Glomerular visceral epithelial cell (primary cell): ENCODE measurements around the gene MED7.

Experiments used
- DNase-seq: peaks from one replicate; pipeline ENCODE4 v3.0.0-alpha.2; 2016; ENCODE audit errors: extremely low spot score

Gene MED7

DNA sequence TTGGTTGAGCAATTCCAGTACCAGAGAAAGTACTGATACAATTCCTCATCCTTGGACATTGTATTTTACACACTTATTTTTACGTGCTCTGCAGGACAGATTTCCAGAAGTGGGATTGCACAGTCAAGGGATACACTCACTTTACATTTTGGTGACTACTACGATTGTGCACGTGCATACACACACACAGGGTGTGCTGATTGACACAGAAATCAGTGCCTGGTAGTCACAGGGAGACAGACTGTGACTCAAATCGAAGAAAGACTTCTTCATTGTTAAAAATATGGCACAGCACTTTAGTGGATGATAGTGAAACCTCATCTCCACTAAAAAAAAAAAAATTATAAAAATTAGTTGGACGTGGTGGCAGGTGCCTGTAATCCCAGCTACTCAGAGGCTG is 21.9 kb upstream of the MED7 start:
- no peak for DNase-seq

DNA sequence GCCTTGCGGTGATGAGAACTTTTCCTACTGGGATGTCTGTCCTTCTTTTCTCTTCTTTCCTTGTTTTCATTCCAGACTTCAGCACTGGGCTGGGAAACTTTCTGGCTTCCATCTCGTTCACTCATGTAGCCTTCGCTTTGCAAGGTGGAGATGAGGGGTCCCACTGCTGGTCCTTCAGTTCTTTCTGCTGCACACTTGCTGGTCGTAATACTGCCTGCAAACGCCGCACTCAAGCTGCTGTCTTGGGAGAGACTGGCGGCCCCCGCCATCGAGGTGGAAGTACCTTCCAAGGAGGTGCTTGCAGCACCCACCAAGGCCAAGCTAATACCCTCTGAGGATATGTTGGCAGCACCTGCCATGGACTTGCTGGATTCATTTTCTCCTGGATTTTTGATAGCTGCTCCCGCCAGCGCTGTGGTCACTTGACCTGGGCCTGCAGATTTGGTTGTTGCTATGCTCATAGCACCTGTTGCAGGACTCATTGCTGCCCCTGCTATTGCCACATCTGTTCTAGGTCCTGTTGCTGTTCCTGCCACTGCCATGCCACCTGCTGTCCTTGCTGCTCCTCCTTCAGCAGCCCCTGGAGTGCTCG is 20.4 kb upstream of the MED7 start:
- DNase-seq: no peak

DNA sequence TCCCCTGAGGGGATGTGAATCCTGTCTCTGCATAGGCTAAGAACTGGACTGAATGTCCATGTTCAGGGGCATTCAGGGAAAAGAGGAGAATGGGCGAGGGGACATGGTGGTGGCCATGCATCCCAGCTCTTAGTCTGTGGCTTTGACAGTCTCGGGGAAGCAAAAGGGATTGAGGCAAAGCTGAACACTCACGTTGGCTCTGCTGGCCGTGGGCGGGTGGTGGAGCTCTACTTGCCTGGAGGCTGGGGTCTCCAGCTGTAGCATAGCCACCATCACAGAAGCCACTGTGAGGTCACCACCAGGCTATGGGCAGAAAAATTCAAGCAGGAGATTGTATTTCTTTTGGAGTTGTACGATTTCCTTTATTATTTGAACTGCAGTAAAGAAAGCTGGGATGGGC is 19.3 kb upstream of the MED7 start:
- no peak for DNase-seq

DNA sequence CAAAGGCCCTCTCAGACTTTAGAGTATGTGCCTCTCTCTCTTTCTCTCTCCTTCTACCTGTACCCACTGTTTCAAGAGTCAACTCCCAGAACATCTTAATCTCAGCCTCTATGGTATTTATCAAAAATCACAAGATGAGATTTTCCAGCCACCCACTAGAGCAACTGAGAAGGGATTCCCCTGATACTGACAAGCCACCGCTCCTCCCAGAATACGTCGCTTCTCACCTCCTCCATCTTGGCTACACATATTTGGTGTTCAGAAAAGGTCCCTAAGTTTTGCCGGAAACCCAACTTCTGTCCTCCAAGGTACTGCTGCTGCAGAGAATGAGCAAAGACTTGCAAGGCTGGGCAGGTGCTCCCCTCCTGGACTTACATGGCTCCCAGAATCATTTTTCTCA is 17.3 kb upstream of the MED7 start:
- DNase-seq: no peak

DNA sequence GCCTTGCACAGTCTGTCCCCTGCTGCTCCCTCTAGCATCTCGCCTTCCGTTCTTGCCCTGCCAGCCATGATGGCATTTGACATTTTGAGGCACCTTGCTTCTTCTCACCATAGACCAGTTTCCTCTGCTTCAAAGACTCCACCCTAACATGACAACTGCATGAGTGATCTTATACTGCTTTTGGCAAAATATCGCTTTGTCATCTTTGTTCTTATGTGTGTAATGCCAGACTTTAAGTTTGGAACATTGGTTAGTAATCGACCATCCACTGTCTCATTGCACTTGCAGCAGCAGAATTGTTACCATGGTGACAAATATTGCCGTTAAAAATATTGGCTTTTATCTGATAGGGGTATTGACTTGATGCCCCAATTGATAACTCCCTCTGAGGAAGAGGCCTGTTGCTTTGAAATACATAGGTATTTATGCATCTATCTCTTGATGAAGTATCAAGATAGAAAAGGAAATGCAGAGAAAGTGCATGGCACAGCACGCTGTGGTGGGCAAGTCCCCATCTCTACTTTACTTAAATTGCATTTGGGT is 16.6 kb upstream of the MED7 start:
- DNase-seq: no peak

DNA sequence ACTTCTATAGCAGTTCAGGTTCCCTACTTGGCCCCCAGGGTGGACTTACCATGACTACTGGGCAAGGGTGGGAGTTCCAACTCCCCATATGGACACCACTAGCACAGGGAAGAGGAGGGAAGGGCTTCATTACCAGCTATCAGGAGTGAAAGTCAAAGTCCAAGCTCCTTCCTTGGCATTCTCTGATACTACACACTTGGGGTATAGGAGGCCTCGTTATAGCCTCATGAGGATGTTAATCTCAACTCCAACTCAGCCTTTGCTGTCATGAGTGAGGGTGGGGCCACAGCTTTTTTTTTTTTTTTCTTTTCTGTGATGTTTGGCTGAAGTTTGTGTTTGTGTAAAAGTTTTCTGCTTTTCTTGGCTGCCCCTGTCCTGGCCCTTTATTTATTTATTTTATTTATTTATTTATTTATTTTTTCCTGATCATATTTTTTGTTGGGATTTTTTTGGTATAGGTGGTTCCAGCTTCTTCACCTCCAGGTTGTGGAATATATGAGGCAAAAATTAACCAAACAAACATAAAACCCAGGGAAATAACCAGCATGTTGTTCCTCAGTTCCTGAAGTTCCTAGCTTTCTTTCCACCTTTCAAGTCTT is 14.7 kb upstream of the MED7 start:
- DNase-seq: no peak

DNA sequence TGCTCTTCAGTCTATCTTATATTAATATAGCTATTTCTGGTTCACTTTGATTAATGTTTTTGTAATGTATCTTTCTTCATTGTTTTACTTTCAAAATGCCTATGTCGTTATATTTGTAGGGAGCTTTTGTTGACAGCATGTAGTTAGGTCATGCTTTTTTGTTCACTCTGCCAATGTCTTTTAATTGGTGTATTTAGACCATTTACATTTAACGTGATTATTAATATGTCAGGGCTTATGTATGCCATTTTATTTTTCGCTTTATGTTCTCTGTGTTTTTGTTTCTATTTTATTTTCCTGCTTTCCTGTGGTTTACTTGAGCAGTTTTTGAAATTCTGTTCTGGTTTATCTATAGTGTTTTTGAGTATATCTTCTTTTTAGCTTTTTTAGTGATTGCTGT is 12.6 kb upstream of the MED7 start:
- DNase-seq: no peak

DNA sequence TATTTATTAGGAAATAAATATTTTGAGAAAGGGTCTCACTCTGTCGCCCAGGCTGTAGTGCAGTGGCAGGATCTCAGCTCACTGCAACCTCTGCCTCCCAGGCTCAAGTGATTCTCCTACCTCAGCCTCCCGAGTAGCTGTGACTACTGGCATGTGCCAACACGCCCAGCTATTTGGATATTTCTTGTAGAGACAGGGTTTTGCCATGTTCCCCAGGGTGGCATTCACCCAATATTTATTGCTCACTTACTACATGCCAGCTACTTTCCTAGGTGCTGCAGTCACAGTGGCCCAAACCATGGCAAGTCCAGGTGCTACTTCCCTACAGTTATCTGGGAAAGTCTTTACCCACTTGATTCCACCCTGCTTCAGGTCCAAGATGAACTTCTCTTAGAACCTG is 8.3 kb upstream of the MED7 start:
- DNase-seq: no peak

DNA sequence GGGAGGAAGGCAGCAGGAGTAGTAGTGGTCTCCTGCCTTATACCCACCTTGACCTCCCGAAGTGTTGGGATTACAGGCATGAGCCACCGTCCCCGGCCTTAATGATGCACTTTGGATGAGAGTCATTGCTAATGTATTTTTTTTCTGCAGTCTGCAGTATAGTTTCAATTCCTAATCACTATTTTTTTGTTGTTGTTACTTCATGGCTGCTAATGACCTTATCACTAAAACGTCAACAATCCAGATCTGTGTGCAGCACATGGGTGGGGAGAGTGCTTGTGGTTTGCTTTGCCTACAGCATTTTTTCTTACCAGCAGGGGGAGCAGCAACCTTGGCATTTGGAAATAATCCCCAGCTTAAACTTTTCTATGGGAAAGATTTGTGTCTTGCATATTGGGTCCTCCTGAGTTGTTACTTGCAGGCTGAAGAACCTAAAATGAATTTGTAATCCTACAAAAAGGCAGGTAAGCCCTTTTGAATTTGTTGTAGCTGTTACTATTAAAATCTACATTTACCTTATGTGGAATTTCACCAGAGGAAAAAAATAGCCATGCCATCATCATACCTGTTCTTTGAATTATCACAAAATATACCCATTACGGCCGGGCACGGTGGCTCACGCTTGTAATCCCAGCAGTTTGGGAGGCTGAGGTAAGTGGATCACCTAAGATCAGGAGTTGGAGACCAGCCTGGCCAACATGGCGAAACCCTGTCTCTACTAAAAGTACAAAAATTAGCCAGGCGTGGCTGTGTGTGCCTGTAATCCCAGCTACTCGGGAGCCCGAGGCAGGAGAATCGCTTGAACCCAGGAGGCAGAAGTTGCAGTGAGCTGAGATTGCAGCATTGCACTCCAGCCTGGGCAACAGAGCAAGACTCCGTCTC is 6.3 kb upstream of the MED7 start:
- DNase-seq: peak; percentile 78

DNA sequence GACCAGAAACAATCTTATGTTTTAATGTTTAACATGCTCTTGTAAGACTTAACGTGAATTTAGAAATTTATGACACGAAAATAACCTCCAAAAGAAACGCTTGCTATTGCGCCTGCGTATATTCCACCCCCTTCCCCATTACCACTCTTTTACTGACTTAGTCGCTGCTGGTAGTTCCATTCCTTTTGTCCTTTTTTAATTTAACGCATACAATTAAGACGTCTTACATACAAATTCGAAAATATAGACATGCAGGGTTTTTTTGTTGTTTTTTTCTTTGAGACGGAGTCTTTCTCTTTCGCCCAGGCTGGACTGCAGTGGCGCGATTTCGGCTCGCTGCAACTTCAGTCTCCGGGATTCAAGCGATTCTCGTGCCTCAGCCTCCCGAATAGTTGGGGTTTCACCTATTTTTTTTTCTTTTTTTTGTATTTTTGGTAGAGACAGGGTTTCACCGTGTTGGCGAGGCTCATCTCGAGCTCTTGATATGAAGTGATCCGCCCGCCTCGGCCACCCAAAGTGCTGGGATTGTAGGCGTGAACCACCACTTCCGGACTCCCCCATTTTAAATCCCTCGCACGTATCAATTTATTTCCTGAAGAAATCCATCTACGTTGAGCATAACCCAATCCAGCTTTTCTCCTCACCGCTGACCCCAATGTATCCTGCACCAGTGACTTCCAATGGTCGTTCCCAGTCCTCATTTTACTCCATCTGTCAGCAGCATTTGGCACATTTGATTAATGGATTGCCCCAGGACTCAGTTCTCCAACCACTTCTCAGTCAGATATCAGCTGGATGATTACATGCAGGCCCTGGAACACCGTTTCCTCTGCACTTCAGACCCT is 684 bp upstream of the MED7 start:
- DNase-seq: peak; percentile 33

DNA sequence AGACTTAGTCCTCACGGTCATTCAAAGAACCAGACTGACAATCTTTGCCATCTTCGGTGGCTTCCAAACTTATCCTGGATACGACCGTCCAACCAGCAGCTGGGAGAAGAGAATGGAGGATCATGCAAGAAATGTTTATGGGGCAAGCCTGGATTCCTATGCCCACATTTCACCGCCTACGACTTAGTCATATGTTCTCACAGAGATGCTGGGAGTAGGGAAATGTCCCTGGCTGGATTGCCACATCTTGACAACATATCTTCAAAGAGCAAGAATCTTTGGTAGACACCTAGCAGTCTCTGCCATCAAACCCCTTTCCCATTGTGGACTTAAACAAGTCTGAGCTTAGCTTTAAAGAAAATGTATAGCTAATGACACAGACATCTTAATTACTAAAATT is 5.0 kb downstream of the MED7 start:
- no peak for DNase-seq

DNA sequence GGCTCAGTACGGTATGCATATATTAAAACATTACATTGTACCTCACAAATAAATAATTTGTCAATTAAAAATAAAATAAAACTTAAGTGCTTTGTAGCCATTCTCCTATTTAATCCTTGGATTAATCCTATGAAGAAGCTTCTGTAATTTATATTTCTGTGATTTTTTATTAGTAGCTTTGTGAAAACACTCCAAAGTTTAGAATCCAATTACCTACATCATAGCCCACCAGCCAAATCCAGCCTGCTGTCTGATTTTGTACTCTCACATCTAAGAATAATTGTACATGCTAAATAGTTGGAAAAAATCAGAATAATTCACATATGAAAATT is 10.4 kb downstream of the MED7 start:
- DNase-seq: no peak

DNA sequence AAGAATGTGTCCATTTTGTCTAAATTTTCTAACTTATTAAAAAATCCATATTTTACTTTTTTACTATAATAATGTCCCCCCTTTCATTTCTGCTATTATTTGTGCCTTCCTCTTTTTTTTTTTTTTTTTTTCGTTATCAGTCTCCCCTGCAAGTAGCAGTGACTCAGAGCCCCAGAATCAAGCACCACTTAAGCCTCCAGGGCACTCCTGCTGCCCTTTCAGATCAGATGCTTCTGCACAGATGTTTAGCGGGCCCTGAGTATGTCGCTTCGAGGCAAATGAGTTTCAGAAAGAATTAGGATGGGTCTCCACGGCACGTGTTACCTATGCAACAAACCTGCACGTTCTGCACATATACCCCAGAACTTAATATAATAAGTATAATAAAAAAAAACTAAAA is 11.7 kb downstream of the MED7 start:
- peak; percentile 43 for DNase-seq

DNA sequence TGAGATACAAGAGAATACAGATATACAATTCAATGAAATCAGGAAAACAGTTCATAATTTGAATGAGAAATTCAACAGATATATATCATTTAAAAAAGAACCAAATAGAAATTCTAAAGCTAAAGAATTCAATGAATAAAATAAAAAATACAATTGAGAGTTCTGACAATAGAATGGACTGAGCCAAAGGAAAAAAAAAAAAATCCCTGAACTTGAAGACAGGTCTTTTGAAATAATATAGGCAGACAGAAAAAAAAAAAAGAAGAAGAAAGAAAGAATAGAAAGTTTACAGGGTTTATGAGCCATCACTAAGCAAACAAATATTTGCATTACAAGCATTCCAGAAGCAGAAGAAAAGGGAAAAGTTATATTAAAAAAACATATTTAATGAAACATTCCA is 21.0 kb downstream of the MED7 start:
- no peak for DNase-seq

DNA sequence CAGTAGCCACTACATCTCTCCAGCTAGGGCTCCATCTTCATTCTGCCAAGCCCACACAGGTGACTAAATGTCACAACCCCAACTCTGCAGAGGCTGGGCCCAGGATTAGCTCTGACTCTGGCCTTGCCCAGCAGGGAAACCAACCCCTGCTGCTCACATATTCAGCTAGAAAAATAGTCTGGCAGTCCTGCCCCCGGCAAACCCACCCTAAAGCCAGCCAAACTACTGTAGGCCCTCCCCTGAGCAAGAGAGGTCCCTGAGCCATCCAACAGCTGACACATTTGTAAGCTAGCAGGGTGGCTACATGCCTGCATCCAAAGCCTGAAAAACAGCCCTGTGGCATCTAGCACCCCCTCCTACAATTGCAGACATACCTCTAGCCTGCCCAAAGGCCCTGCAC is 22.6 kb downstream of the MED7 start:
- no peak for DNase-seq

DNA sequence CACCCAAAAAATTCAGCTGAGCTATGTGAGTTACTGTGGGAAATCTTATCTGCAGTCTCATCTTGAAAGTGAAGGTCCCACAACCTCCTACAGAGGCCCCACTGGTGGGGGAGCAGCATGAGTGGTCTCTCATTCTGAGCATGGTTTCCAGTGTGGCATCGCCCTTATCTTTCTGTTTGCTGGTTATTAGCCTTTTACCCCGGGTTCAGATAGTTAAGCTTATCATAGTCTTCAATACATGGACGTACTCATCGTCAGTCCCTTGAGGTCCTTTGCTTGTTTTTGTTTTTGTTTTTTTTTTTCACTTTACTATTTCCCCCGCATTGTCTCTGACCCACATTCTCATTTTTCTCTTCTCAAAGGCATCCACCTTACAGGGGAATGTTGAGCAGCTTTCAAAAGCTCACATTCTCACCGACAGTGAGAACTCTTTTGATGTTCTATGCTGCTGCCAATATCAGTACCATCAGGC is 26.1 kb downstream of the MED7 start:
- DNase-seq: no peak

DNA sequence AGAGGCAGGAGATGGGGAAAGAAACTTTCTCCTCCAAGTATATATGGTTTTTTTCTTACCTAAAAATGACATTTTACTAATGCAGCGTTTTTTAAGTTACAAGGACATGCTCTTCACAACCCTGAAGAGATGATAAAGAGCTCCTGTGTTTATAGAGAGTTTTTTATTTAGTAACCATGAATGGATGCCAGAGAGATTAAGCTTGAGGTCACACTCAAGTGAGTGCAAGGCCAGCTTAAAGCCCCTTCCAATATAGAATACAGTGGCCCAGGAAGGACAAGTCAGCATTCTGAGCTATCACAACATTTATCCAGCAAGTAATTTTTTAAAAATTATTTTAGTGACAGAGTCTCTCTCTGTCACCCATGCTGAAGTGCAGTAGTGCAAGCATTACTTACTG is 27.2 kb downstream of the MED7 start:
- DNase-seq: no peak

DNA sequence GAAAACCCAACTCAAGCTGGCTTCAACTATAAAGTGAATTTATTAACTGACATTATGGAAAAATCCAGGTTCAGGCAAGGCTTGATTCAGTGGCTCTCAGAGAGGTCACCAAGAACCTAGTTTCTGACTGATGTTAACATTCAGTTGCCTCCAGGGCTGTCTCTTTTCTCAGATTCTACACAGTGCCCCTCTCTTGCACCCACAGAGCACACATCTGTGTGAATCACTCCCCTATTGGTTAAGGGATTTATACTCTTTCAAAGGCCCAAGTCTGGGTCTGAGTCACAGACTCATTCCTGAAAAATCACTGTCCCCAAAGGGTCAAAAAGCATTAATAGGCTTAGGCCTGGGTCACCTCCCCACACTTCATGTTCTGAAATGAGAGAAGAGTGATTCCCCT is 27.7 kb downstream of the MED7 start:
- DNase-seq: no peak

DNA sequence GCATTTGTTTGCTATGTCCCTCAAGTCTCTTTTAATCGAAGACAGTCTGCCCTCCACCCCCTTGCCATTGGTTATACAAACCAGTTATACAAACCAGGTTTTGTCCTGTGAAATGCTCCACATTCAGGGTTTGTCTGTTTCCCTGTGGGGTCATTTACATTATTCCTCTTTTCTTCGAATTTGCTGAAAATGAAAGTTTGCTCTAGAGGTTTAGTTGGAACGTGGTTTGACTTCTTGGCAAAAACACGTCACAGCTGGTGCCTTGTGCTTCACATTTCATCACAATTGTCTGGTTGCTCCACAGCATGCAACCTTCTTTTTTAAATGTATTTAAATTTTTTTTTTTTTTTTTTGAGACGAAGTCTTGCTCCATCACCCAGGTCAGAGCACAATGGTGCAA is 29.7 kb downstream of the MED7 start:
- no peak for DNase-seq

DNA sequence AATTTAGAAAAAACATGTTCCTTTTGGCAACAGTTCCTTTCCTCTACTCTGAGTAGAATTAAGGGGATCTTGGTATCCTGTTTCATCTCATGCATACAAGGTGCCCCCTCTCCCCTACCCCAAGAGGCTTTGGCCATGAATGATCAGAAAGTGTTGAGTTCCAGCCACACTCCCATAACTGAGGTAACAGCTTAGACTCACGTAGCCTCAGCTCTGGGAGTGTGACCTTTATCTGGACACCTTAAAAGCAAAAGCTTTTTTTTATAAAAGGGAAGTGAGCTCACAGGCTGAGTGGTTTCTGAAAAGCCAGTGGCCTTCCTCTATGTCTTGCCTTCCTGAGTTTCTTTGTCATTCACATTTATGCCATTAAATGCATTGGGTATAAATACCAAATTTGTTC is 32.9 kb downstream of the MED7 start:
- no peak for DNase-seq

DNA sequence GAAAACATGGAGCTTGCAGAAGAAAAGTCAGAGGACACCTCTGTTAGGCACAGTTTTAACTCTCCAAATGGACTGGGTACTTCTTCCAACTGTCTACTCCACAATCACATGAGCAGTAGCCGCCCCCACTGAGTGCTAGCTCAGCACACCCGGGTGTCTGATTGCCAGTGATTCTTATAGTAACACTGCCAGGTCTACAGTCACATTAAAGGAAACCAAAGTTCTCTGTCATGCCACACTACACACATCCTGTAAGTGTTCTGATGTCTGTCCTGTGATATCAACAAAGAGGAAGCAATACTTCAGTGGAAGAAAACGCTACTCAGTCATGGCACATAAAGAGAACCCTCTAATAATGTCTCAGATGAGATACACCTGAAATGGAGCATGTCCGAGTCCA is 33.7 kb downstream of the MED7 start, which contains the start of gene HAVCR2:
Gene HAVCR2, minus strand, starts transcription at position 69 of the 400 bp plus-strand sequence. Its CDS starts 61 bp downstream, at position 8.
- peak; percentile 38 for DNase-seq

DNA sequence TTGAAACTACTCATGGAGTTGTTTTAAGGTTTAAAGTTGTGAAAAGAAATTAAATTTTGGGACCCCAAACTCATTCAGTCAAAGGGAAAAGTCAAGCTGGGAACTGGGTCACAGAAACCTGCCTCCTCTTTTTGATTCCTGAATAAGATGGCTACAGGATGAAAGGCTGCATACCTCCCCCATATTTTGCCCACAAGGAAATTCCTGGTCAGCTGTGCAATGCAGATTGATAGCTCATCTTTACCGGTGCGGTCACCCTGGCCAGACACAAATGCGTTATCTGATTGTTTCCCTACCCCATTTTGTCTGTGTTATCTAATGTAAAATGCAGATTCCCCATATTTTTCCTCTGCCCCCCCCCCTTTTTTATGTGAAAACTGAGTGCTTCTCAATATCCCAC is 35.2 kb downstream of the MED7 start:
- peak; percentile 84 for DNase-seq
